Bronchial epithelial cell (primary cell): ENCODE results near the gene NKAIN2. TPM values are rescaled to one million over a fixed set of nuclear protein-coding genes. Genes with fewer than 3 reads are reported as not detected.

Source experiments
- DNase-seq: peaks from one replicate; pipeline ENCODE4 v3.0.0-alpha.2; 2010; ENCODE audit warnings: low read depth
- FAIRE-seq: peaks from 2 replicates; lab custom pipeline; 2011; peaks lifted over from hg19 to GRCh38; lab: Jason Lieb, UNC
- H3K27me3 ChIP-seq: 2 replicates; pipeline ENCODE4 v1.5.1; 2011; ENCODE audit warnings: low read length; ENCODE audit not compliant: control insufficient read depth, insufficient read depth
- H3K36me3 ChIP-seq: 2 replicates; pipeline ENCODE4 v1.5.1; 2011; ENCODE audit warnings: low read length; ENCODE audit not compliant: control insufficient read depth, insufficient read depth
- H3K4me3 ChIP-seq: 2 replicates; pipeline ENCODE4 v1.5.1; 2011; ENCODE audit warnings: mild to moderate bottlenecking, low read depth, low read length, control low read depth
- total RNA-seq: library from RNA; depleted of rRNA; stranded (reverse); fragments of >200 nt; gene quantifications from 2 replicates; pipeline ENCODE4 v1.2.1, GENCODE V29; 2014
- TF ChIP-seq, protein P1 (sequence below): IDR thresholded peaks from 2 replicates; pipeline ENCODE4 v1.5.1; 2011; ENCODE audit warnings: mild to moderate bottlenecking, moderate library complexity, low read length, control low read depth, inconsistent platforms; ENCODE audit not compliant: insufficient read depth, severe bottlenecking

Gene NKAIN2
- total RNA-seq, 1 donor from 2014 or later, result under 0.01 TPM

DNA sequence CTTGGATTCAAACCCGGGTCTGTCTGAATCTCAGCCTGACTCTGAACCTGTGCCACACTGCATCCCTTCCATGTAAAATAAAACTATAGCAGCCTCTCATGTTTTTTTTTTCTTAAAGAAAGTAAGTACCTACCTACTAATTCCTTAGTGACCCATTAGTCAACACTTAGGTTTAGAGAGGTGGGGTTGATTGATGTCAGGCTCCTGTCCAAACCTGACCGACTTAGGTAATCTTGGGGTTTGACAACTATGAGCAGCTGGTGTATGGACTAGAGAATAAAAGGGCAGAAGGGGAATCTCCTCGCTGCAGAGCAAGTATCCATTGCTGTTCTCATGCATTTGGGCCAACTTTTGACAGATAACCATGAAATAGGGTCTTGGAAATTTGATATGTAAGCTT is 6.5 kb downstream of the NKAIN2 start:
- TF ChIP-seq, protein P1, sequence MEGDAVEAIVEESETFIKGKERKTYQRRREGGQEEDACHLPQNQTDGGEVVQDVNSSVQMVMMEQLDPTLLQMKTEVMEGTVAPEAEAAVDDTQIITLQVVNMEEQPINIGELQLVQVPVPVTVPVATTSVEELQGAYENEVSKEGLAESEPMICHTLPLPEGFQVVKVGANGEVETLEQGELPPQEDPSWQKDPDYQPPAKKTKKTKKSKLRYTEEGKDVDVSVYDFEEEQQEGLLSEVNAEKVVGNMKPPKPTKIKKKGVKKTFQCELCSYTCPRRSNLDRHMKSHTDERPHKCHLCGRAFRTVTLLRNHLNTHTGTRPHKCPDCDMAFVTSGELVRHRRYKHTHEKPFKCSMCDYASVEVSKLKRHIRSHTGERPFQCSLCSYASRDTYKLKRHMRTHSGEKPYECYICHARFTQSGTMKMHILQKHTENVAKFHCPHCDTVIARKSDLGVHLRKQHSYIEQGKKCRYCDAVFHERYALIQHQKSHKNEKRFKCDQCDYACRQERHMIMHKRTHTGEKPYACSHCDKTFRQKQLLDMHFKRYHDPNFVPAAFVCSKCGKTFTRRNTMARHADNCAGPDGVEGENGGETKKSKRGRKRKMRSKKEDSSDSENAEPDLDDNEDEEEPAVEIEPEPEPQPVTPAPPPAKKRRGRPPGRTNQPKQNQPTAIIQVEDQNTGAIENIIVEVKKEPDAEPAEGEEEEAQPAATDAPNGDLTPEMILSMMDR, result no peak
- DNase-seq (peak; percentile 82), FAIRE-seq (no peak)
- H3K4me3 ChIP-seq, result no peak overlapping the region
- no peaks in the 10 kb centered on the region for H3K36me3 ChIP-seq
- peaks cover 1% of the 10 kb centered on the region for H3K27me3 ChIP-seq

DNA sequence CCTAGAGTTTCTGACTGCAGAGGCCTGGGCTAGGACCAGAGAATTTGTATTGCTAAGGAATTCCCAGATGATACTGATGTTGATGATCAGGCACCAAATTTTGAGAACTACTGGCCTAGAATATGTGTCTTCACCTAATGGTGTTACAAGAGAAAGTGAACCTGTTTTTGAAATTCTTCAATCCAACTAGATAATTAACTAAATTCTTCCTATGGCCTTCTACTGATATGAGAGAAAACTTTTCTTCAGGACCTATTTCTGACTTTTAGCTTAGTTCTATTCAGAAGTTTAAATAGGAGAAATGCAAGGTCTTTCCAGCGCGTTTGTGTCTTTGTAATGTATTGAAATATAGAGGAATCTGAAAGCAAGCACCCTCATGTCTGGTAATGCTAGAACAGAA is 7.3 kb downstream of the NKAIN2 start:
- FAIRE-seq, result no peak
- H3K27me3 ChIP-seq, result no peaks in the 10 kb centered on the region
- no peaks in the 10 kb centered on the region for H3K36me3 ChIP-seq
- H3K4me3 ChIP-seq, result no peak overlapping the region
- TF ChIP-seq, protein P1, result no peak
- no peak for DNase-seq

DNA sequence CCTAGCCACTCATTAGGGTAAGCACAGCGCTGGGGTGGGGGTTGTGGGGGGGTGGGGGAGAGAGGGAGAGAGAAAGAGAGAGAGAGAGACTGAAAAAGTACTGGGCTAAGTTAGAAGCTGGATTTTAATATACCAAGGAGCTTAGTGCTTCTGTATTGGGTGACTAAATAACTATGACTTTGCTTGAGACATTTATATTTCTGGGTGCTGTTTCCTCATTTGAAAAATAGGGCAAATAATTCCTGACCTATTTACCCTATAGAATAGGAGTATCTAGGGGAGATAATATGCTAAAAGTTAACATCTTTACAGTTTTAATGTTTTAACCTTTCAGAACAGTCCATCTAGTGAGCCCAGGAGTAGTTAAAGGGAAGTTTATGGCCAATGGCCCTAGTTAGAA is 7.7 kb downstream of the NKAIN2 start:
- TF ChIP-seq, protein P1, result no peak
- no peaks in the 10 kb centered on the region for H3K27me3 ChIP-seq
- H3K4me3 ChIP-seq, result no peak overlapping the region
- FAIRE-seq, result no peak
- no peak for DNase-seq
- H3K36me3 ChIP-seq, result no peaks in the 10 kb centered on the region

DNA sequence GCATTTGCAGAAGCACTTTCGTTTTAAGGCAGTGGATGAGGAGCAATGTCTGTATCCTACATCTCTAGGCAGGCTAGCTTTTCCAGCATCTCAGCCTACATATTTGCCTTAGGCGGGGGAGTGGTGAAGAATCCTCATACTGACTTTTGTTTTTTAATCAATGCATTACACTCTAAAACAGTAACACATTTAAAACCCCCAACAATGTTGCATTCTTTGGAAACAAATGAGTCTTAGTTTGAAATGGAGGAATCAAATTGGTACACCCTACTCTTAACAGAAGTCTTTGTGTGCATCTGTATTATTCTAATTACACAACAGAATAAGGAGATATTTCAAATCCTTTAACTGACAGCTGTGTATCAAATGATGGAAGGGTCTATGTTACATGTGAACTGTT is 9.0 kb downstream of the NKAIN2 start:
- TF ChIP-seq, protein P1, result no peak
- DNase-seq (no peak), FAIRE-seq (no peak)
- Histone ChIP-seq H3K36me3 (no peaks in the 10 kb centered on the region), H3K27me3 (no peaks in the 10 kb centered on the region), H3K4me3 (no peak overlapping the region)

DNA sequence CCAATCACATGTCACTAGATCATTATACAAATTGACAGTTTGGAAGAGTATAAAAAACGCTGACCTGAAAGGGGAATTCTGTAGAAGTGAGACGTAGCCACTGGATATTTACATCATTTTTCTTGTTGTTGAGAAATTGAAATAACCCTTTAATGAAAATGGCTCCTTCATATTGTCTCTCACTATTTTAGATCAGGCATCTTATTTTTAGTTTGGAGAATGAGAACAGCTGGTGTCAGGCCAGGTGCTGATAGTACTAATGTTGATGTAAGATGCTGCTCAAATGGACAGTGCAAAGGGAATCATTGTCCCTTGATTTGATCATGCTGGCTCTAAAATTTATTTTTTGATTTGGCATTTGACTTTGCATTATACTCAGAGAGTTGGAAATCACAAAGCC is 17.4 kb downstream of the NKAIN2 start:
- DNase-seq (no peak), FAIRE-seq (no peak)
- no peak overlapping the region for H3K4me3 ChIP-seq
- TF ChIP-seq, protein P1, result no peak
- H3K27me3 ChIP-seq, result no peaks in the 10 kb centered on the region
- H3K36me3 ChIP-seq, result no peaks in the 10 kb centered on the region

DNA sequence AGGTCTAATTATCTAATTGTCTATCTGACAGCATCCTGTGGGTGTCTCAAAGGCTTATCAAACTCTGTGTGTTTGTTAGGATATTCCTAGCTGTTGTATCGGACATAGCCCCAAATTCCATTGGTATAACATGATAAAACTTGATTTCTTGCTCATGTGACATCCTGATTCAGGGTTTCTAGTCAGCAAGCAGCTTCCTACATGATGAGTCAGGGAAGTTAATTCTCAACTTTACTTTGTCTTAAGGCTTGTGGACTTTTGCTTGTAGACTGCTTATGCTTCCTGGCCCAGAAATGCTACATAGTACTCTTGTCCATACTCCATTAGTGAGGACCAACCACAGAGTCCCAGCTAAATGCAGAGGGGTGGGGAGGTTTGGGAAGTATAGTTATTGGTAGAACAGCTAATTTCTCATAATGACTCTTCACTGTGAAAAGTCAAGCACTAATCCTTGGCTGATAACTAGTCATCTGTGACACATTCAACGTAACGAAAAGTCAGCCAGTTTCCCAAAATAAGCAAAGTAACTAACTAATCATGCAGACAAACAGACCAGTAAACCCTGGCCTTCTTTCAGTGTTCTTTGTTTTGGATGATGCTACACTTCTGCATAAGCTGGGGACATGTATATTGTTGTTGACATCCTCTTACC is 25.8 kb downstream of the NKAIN2 start:
- peak; percentile 95 for DNase-seq
- Histone ChIP-seq H3K27me3 (no peaks in the 10 kb centered on the region), H3K36me3 (no peaks in the 10 kb centered on the region), H3K4me3 (no peak overlapping the region)
- TF ChIP-seq, protein P1, result no peak
- peak; percentile 96 for FAIRE-seq
